ENCODE data around the gene POFUT2.

- TF ChIP-seq CTCF (conservative IDR thresholded peaks at IDR 0.05; ENCODE audit: low read depth, low read length) (no peak), EZH2 (IDR thresholded peaks at IDR 0.05; ENCODE audit: low read length, unreplicated experiment) (no peak), EZH2phosphoT487 (IDR thresholded peaks at IDR 0.05; ENCODE audit: borderline replicate concordance, low read length) (no peak)
Observed at GRCh38 chr21:45263534-45263933, 24.2 kb downstream of the POFUT2 start.

Measured in PC-3 (cell line).